ENCODE data around the gene C2orf78.

C2orf78 gene

DNA sequence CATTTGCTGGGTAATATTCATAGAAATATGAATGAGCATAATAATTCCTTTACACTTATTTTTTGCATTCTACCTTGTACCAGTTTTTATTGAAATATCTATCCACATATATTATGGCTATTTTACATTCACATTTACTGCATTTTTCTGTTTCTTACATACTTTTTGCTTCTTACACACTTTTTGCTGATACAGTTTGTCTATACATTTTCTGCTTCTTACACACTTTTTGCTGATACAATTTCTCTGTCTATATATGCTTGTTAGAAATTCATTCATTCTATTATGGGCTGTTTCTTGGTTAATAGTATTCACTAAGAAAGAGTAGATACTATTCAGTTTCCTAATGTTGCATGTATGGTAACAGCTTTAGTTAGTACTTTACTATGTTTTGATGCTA is 27.9 kb downstream of the C2orf78 start:
- H3K4me1 Mint-ChIP-seq, result no peaks in the 10 kb centered on the region
- H3K36me3 Mint-ChIP-seq (ENCODE audit: low read depth), result no peaks in the 10 kb centered on the region
- peaks cover 57% of the 10 kb centered on the region for H3K27me3 Mint-ChIP-seq (ENCODE audit: low read depth, poor library complexity)
- no peak for DNase-seq
- no peaks in the 10 kb centered on the region for H3K9me3 Mint-ChIP-seq
- H3K27ac Mint-ChIP-seq, result no peak overlapping the region
- TF ChIP-seq, protein P1, sequence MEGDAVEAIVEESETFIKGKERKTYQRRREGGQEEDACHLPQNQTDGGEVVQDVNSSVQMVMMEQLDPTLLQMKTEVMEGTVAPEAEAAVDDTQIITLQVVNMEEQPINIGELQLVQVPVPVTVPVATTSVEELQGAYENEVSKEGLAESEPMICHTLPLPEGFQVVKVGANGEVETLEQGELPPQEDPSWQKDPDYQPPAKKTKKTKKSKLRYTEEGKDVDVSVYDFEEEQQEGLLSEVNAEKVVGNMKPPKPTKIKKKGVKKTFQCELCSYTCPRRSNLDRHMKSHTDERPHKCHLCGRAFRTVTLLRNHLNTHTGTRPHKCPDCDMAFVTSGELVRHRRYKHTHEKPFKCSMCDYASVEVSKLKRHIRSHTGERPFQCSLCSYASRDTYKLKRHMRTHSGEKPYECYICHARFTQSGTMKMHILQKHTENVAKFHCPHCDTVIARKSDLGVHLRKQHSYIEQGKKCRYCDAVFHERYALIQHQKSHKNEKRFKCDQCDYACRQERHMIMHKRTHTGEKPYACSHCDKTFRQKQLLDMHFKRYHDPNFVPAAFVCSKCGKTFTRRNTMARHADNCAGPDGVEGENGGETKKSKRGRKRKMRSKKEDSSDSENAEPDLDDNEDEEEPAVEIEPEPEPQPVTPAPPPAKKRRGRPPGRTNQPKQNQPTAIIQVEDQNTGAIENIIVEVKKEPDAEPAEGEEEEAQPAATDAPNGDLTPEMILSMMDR (IDR thresholded peaks at IDR 0.05), result no peak
- no peak overlapping the region for H3K4me3 Mint-ChIP-seq

DNA sequence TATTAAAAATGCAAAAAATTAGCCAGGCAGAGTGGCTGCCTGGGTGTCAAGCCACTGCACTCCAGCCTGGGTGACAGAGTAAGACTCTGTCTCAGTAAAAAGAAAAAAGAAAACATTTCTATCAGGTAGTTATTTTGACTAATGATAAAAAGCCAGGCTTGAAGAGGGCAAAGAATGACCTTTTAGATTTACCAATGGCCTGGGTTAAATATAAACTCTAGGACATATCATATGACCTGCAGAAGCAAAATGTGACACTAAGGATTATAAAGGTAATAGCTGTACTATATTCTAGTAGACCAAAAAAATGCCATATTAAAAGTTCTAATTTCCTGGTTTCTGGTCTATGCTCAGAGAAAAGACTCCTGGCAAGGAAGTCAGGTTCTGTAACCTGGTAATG is 28.7 kb downstream of the C2orf78 start:
- DNase-seq, result no peak
- H3K4me3 Mint-ChIP-seq, result no peak overlapping the region
- H3K4me1 Mint-ChIP-seq, result no peaks in the 10 kb centered on the region
- no peaks in the 10 kb centered on the region for H3K9me3 Mint-ChIP-seq
- H3K27me3 Mint-ChIP-seq (ENCODE audit: low read depth, poor library complexity), result peaks cover 57% of the 10 kb centered on the region
- H3K27ac Mint-ChIP-seq, result no peak overlapping the region
- H3K36me3 Mint-ChIP-seq (ENCODE audit: low read depth), result no peaks in the 10 kb centered on the region
- TF ChIP-seq, protein P1 (IDR thresholded peaks at IDR 0.05), result no peak

DNA sequence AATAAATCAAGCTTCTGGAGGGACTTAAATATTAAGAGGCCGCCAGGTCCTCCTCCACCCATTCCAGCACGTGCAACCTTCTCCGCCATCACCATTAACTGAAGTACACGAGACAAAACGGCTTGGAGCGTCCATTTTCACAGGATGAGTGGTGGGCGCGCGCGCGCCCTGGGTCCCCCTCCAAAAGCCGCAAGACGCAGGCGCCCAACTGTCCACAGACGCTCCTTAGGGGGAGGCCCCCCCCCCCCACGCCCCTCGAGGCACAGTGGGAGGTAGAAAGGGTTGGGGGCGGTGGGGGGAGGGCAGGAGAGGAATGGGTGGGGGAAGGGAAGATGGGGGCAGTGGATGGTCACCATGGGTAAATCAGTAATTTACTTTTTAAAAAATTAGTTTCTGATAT is 34.3 kb downstream of the C2orf78 start:
- no peaks in the 10 kb centered on the region for H3K9me3 Mint-ChIP-seq
- TF ChIP-seq, protein P1 (IDR thresholded peaks at IDR 0.05), result no peak
- no peak overlapping the region for H3K27ac Mint-ChIP-seq
- no peaks in the 10 kb centered on the region for H3K4me1 Mint-ChIP-seq
- H3K36me3 Mint-ChIP-seq (ENCODE audit: low read depth), result no peaks in the 10 kb centered on the region
- H3K4me3 Mint-ChIP-seq, result no peak overlapping the region
- peaks cover 65% of the 10 kb centered on the region for H3K27me3 Mint-ChIP-seq (ENCODE audit: low read depth, poor library complexity)
- no peak for DNase-seq

DNA sequence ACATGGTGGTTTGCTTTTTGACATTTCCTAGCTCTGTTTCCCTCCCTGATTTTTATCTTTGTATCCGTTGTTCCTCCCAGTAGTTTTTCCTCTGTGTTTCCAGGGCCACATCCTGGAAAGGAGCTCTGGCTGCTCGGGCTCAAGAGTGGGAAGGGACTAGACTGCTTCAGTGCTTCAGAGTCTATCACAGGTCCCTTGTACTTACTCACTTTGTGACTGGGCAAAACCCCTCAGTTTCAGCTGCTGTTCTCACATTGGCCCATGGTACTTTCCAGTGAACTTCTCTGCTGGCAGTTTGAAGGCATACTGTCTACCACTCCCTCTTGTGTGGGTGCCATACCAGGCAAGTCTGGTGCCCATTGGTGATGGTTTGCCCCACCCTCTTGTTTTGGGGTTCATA is 37.2 kb downstream of the C2orf78 start:
- Mint-ChIP-seq H3K36me3 (ENCODE audit: low read depth) (no peaks in the 10 kb centered on the region), H3K27me3 (ENCODE audit: low read depth, poor library complexity) (peaks cover 54% of the 10 kb centered on the region), H3K4me3 (no peak overlapping the region), H3K4me1 (no peaks in the 10 kb centered on the region), H3K27ac (no peak overlapping the region), H3K9me3 (no peaks in the 10 kb centered on the region)
- TF ChIP-seq, protein P1 (IDR thresholded peaks at IDR 0.05), result no peak
- no peak for DNase-seq

DNA sequence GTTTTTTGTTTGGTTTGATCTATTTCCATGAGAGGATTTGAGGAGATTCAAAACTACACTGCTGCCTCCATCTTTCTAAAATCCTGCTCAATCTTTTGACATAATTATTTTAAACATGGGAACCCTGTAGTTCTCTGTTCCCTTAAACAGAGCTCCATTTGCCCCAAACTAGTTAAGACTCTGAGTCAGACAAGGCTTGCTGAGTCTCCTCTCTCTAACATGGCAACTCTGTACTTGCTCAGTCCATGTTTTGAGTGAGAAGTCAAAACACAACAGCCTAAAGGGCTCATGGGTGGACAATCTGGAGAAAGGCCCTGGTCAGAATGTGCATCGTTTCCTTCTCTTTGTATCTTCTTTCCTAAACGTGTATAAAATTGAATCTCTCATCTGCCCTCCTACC is 37.7 kb downstream of the C2orf78 start:
- TF ChIP-seq, protein P1 (IDR thresholded peaks at IDR 0.05), result no peak
- Mint-ChIP-seq H3K27ac (no peak overlapping the region), H3K4me1 (no peaks in the 10 kb centered on the region), H3K27me3 (ENCODE audit: low read depth, poor library complexity) (peaks cover 56% of the 10 kb centered on the region), H3K36me3 (ENCODE audit: low read depth) (no peaks in the 10 kb centered on the region), H3K9me3 (no peaks in the 10 kb centered on the region), H3K4me3 (no peak overlapping the region)
- no peak for DNase-seq

DNA sequence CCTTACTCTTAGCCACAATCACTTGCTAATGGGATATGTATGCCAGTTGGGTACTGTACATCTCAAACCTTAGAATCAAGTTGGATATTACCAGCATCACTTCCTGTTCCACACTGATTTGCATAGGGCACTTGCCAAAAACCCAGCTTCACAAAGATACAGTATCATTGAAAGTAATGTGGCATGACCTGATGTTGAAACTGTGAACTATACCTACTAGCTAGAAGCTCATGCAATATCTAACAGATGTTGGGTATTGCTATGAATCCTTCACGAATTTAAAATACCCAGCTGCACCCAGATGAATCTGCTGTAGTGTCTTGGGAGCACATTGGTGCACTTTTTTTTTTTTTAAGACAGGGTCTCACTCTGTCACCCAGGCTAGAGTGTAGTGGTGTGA is 38.3 kb downstream of the C2orf78 start:
- Mint-ChIP-seq H3K36me3 (ENCODE audit: low read depth) (no peaks in the 10 kb centered on the region), H3K27me3 (ENCODE audit: low read depth, poor library complexity) (peaks cover 62% of the 10 kb centered on the region), H3K27ac (no peak overlapping the region)

More for the DNA sequence above, 38.3 kb downstream of the C2orf78 start:
- Mint-ChIP-seq H3K4me3 (no peak overlapping the region), H3K9me3 (no peaks in the 10 kb centered on the region), H3K4me1 (no peaks in the 10 kb centered on the region)
- TF ChIP-seq, protein P1 (IDR thresholded peaks at IDR 0.05), result no peak
- no peak for DNase-seq
